Ishikawa (cell line): ENCODE results near the gene PTPRD.

Source experiments
- CEBPB ChIP-seq: IDR thresholded peaks from 2 replicates; pipeline ENCODE4 v1.6.1; 2012
- EGR1 ChIP-seq: IDR thresholded peaks from 2 replicates; pipeline ENCODE4 v1.6.1; 2012
- EP300 ChIP-seq: IDR thresholded peaks from 2 replicates; pipeline ENCODE4 v1.6.1; 2012; ENCODE audit warnings: borderline replicate concordance
- NFIC ChIP-seq: IDR thresholded peaks from 2 replicates; pipeline ENCODE4 v1.6.1; 2012
- RAD21 ChIP-seq: IDR thresholded peaks from 2 replicates; pipeline ENCODE4 v1.6.1; 2012; ENCODE audit warnings: low read depth
- TAF1 ChIP-seq: IDR thresholded peaks from 2 replicates; pipeline ENCODE4 v1.6.1; 2012; ENCODE audit warnings: low read depth, mild to moderate bottlenecking
- ZBTB7A ChIP-seq: IDR thresholded peaks from 2 replicates; pipeline ENCODE4 v1.6.1; 2012; ENCODE audit warnings: low read depth
- TF ChIP-seq, protein P1 (sequence below): IDR thresholded peaks from 2 replicates; pipeline ENCODE4 v1.6.1; 2012; ENCODE audit warnings: low read depth, mild to moderate bottlenecking
- TF ChIP-seq, protein P2 (sequence below): IDR thresholded peaks from 2 replicates; pipeline ENCODE4 v1.6.1; 2012

DNA sequence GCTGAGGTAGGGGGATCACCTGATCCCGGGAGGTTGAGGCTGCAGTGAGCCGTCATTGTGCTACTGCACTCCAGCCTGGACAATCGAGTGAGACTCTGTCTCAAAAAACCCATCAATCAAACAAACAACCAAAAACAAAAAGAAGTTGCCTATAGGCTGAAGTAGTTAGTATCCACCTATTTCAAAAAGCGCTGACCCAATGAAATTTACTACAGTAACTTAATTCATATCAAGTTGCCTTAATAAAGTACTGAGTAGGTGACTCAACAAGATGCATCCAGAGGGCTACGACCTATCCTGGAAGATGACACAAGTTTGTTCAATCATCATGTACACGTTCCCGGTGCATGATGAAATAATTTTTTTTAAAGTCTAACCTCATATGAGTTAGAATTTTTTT lies 2164.6 kb downstream of the PTPRD start:
- TF ChIP-seq NFIC (no peak), ZBTB7A (no peak), CEBPB (no peak), EP300 (no peak), EGR1 (no peak), TAF1 (no peak), RAD21 (no peak)
- TF ChIP-seq, protein P1, sequence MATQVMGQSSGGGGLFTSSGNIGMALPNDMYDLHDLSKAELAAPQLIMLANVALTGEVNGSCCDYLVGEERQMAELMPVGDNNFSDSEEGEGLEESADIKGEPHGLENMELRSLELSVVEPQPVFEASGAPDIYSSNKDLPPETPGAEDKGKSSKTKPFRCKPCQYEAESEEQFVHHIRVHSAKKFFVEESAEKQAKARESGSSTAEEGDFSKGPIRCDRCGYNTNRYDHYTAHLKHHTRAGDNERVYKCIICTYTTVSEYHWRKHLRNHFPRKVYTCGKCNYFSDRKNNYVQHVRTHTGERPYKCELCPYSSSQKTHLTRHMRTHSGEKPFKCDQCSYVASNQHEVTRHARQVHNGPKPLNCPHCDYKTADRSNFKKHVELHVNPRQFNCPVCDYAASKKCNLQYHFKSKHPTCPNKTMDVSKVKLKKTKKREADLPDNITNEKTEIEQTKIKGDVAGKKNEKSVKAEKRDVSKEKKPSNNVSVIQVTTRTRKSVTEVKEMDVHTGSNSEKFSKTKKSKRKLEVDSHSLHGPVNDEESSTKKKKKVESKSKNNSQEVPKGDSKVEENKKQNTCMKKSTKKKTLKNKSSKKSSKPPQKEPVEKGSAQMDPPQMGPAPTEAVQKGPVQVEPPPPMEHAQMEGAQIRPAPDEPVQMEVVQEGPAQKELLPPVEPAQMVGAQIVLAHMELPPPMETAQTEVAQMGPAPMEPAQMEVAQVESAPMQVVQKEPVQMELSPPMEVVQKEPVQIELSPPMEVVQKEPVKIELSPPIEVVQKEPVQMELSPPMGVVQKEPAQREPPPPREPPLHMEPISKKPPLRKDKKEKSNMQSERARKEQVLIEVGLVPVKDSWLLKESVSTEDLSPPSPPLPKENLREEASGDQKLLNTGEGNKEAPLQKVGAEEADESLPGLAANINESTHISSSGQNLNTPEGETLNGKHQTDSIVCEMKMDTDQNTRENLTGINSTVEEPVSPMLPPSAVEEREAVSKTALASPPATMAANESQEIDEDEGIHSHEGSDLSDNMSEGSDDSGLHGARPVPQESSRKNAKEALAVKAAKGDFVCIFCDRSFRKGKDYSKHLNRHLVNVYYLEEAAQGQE = no peak
- TF ChIP-seq, protein P2, sequence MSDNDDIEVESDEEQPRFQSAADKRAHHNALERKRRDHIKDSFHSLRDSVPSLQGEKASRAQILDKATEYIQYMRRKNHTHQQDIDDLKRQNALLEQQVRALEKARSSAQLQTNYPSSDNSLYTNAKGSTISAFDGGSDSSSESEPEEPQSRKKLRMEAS = no peak
